HG02798 (cell line): ENCODE results near the gene RPL10A.
"Not testable (repeated sequence)": the region's sequence is repeated elsewhere in the genome, so short reads cannot be mapped to it uniquely, and the experiment has no call there.

Experiments
- ATAC-seq: cut with Tn5 transposase; IDR thresholded peaks from one replicate; pipeline ENCODE4 v1.9.1; 2021; ENCODE audit warnings: mild to moderate bottlenecking; ENCODE audit not compliant: unreplicated experiment, poor library complexity

Gene RPL10A

GRCh38 chr6:35505999-35506412 lies 37.8 kb downstream of the RPL10A start:
- ATAC-seq, result no peak

- no peak for ATAC-seq
Measured at GRCh38 chr6:35506536-35506935, 38.3 kb downstream of the RPL10A start.

GRCh38 chr6:35507221-35507620 lies 39.0 kb downstream of the RPL10A start:
- no peak for ATAC-seq

GRCh38 chr6:35508027-35508426 lies 39.8 kb downstream of the RPL10A start:
- no peak for ATAC-seq

- ATAC-seq, result no peak
Measured at GRCh38 chr6:35508542-35508941, 40.3 kb downstream of the RPL10A start.

DNA sequence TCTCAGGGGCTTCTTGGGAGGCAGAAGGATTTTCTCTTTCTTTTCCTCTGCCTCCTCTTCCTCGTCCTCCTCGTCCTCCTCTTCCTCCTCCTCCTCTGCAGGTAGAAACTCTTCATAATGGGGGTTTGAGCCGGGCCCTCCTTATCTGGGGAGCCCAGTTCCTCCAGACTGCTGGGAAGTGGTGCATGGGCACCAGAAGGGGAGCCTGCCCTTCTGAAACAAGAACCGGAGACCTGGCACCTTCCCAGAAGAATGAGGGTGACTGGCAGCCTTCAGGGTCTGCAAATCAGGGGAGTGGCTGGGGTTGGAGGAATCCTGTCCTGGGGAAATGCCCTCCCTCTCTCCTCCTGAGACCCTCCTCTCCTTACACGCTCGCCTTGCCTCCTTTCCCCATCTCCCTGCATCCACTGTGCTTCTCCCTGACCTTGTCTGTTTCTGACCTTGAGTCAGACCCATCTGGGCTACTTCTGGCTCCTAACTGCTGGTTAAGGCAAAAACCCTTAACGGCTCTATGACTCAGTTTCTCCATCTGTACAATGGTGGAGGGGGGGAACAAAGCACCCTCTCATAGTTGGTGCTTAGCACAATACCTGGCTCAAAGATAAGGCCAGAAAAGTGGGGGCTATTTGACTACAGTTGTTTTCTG lies 42.8 kb downstream of the RPL10A start:
- no peak for ATAC-seq

- no peak for ATAC-seq
Measured at GRCh38 chr6:35511562-35511941, 43.4 kb downstream of the RPL10A start.

DNA sequence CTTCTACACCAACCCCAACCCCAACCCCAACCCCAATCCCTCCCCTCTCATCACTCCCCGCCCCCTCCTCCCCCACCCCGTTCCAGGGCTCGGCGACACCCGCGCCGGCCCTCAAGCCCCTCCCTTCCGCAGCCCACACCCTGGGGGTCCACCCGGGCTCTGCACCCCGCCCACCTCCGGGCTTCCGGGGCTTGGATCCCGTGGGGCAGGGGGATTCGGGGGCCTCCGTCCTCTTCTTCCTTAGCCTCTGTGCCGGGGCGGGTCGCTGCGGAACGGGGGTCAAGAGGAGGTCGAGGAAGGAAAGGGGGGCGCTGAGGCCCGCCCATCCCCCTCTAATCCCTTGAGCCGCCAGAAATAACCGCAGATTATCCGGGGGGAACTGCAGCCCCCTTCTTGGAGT lies 43.8 kb downstream of the RPL10A start:
- ATAC-seq, result no peak

DNA sequence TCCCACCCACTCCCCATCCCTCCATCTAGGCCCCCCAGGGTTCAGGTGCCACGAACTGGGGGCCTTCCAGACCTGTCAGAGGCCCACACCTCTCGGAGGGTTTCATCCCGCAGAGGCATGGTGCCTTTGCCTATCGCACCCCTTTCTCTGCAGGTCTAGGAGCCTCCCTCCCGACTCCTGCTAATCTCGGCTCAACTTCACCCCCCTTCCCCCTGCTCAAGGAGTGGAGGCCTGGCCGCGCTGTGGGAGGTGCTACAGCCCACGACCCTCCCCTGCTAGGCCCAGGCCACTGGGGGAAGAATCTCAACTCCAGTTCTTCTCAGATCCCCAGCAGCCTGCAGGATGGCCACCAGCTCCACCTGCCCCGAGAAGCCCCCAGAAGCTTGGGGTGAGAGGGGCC lies 44.5 kb downstream of the RPL10A start, which contains the start of gene TULP1:
Gene TULP1, minus strand, starts transcription at position 157 of the 400 bp plus-strand sequence. Its CDS starts 38 bp downstream, at position 119.
- ATAC-seq, result no peak

DNA sequence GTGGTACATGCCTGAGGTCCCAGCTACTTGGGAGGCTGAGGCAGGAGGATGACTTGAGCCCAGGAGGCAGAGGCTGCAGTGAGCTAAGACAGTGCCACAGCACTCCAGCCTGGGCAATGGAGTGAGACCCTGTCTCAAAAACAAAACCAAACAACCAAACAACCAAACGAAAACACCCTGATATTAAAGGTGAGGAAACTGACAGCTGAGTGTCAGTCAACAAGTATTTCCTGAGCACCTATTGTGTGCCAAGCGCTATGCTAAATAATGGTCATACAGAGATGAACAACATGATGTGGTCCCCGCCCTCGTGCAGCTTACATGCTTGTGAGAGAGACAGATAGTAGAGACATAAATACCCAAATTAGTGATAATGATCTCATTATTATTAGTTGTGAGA lies 46.4 kb downstream of the RPL10A start:
- no peak for ATAC-seq

DNA sequence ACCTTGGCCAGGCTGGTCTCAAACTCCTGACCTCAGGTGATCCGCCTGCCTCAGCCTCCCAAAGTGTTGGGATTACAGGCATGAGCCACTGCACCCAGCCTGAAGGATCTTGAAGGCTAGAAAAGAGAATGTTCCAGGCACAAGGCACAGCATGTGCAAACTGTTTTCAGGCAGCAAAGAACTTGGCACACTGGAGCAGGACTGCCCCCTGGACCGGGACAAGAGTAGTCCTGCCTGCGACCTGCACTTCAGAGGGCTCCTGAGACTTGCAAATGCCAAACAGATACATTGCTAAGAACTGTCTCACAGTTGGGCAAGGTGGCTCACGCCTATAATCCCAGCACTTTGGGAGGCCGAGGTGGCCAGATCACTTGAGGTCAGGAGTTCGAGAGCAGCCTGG lies 47.7 kb downstream of the RPL10A start:
- not testable (repeated sequence) for ATAC-seq

DNA sequence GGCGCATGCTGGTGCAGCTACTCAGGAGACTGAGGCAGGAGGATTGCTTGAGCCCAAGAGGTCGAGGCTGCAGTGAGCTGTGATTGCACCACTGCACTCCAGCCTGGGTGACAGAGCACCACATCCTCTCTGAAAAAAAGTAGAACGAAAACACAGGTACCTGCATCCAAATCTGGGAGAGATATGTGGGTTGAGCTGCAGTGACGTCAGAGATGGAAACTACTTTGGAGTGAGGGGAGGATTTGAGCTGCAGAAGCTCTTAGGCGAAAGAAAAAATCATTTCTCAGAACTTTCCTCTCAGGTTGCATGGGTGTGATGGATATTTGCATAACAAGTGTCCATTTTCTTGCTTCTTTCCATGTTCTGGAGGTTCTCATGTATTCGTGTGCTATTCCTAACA lies 48.5 kb downstream of the RPL10A start:
- ATAC-seq, result no peak

DNA sequence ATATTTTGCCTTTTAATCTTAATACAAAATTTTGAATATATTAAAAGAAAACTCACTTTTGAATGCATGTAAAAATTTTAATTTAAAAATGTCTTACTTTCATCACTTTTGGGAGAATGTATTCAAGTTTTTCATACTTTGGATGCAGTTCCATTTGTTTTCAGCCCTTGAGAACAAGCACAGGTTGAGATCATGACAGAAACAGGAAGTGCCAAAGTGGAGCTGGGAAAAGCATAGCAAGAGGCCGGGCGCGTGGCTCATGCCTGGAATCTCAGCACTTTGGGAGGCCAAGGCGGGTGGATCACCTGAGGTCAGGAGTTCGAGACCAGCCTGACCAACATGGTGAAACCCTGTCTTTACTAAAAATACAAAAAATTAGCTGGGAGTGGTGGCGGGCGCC lies 49.8 kb downstream of the RPL10A start:
- ATAC-seq, result not testable (repeated sequence)

- ATAC-seq, result no peak
Measured at GRCh38 chr6:35518566-35519312, 50.5 kb downstream of the RPL10A start.

- ATAC-seq, result no peak
Measured at GRCh38 chr6:35519313-35520015, 51.3 kb downstream of the RPL10A start.
